Measurements from ENCODE around the gene CYP2A7. TPM values are rescaled to one million over a fixed set of nuclear protein-coding genes. Genes with fewer than 3 reads are reported as not detected.

Gene CYP2A7
- total and polyA plus RNA-seq, 9 of the 15 experiments (the other 6 are each of a cell fraction or from before 2014, with no cell fraction given) = 0.22 TPM; not detected in 8

GRCh38 chr19:40896418-40896796 lies 14.4 kb upstream of the CYP2A7 start:
- no peak overlapping the region for H3K4me3 ChIP-seq
- 77% methylated on average over 5 of the region's 5 CpGs for WGBS (ENCODE audit: insufficient coverage, low coverage, missing lambda C conversion rate)
- TF ChIP-seq ZNF512 (tag; IDR thresholded peaks at IDR 0.05) (no peak), GTF2F1 (IDR thresholded peaks at IDR 0.05; ENCODE audit: low read depth, low read length) (no peak), KDM4B (IDR thresholded peaks at IDR 0.05; ENCODE audit: borderline replicate concordance in 2 of 2, low read depth in 1 of 2) (no peak), ZKSCAN8 (CRISPR knock-in tag; IDR thresholded peaks at IDR 0.05) (0 out of 2 replicates have a peak, but pooled peaks have one; percentile 7), BCL6 (CRISPR knock-in tag; IDR thresholded peaks at IDR 0.05) (no peak), ZNF695 (CRISPR knock-in tag; IDR thresholded peaks at IDR 0.05) (no peak), GABPB1 (CRISPR knock-in tag; IDR thresholded peaks at IDR 0.05) (no peak), ZNF57 (CRISPR knock-in tag; IDR thresholded peaks at IDR 0.05) (no peak)
- H3K4me1 ChIP-seq (replicated peaks in 1 of 2; ENCODE audit: control insufficient read depth in 2 of 2, insufficient read depth in 2 of 2, low read length in 2 of 2) = peaks cover 4 to 14% of the 10 kb centered on the region in 2 experiments; a peak in 4 of 5 replicates
- H3K9me3 ChIP-seq (replicated peaks; ENCODE audit: control insufficient read depth, insufficient read depth, low read depth, low read length) = no peaks in the 10 kb centered on the region
- in situ Hi-C loops (cut with MboI) (no loop called here), intact Hi-C loops (cut with micrococcal nuclease) (loop anchor here (2.0 kb wide), 1 partner anchor 74 kb away; no protein-coding TSS in a partner anchor)
- DNase-seq (ENCODE audit: extremely low read depth in 1 of 4, low spot score in 3 of 4) (no peak), ATAC-seq (no peak), FAIRE-seq (no peak)
- H3K9ac ChIP-seq (ENCODE audit: insufficient read depth in 1 of 2, low read depth in 2 of 2, low read length in 2 of 2) = peak overlapping the region in 1 of 2 experiments; percentile 40; a peak in 1 of 4 replicates
- POLR2A ChIA-PET = no interaction called here
- H4K20me1 ChIP-seq (replicated peaks; ENCODE audit: control insufficient read depth, insufficient read depth, low read length) = no peaks in the 10 kb centered on the region
- H3K4me2 ChIP-seq (ENCODE audit: insufficient read depth, low read length) = no peak overlapping the region
- H3K27ac ChIP-seq (ENCODE audit: extremely low read depth, low read depth, low read length) = peak overlapping the region; percentile 53; the same call in 1 of the 3 replicates
- H2AFZ ChIP-seq (ENCODE audit: low read depth, low read length) = peak overlapping the region; percentile 37; the same call in 1 of the 2 replicates
- H3K9me1 ChIP-seq (ENCODE audit: control insufficient read depth, insufficient read depth, low read length) = no peaks in the 10 kb centered on the region
- H3K27me3 ChIP-seq (ENCODE audit: control insufficient read depth in 2 of 2, insufficient read depth in 2 of 2, low read length in 2 of 2) = no peaks in the 10 kb centered on the region
- CTCF ChIA-PET (ENCODE audit: low intra/inter-chr PET ratio) = no interaction called here
- H3K36me3 ChIP-seq (ENCODE audit: control insufficient read depth, insufficient read depth, low read length) = no peaks in the 10 kb centered on the region
- H3K79me2 ChIP-seq (ENCODE audit: control insufficient read depth, insufficient read depth, low read length) = no peaks in the 10 kb centered on the region
- BruUV-seq (replicated peaks) = no TSS peak
